K562 (cell line): Measurements from ENCODE around the gene PTPRR. TPM values are rescaled to one million over a fixed set of nuclear protein-coding genes. Genes with fewer than 3 reads are reported as not detected.

Source experiments
- ATAC-seq: fragments of 200-7000 bp; cut with Tn5 transposase; 3 replicates; pipeline ENCODE4 v1.9.1; 2020; ENCODE audit warnings: moderate library complexity
- BruUV-seq: library from RNA; stranded (reverse); fragments of 400-500 nt; replicated peaks from 2 replicates; lab custom pipeline; 2021; lab: Mats Ljungman, UMichigan
- CTCF ChIA-PET: fragments of 300-600 bp; formaldehyde crosslinking; extraction: SDS; loops from one replicate; lab custom pipeline; 2021; ENCODE audit warnings: low intra/inter-chr PET ratio; lab: Yijun Ruan, JAX
- POLR2A ChIA-PET: fragments of 300-600, 350-650 bp; sonication (Branson Sonifier 250); formaldehyde crosslinking; extraction: SDS; loops from one replicate; lab custom pipeline; 2021; ENCODE audit warnings: antibody characterized with exemption, inconsistent platforms; lab: Yijun Ruan, JAX
- DNase-seq, 4 experiments: peaks; one replicate each; pipeline versions ENCODE4 v3.0.0 to v3.0.0-alpha.2; 2011 to 2018; ENCODE audit warnings: low spot score in 3 of 4, mixed read lengths in 3 of 4; ENCODE audit errors: extremely low read depth in 1 of 4
- FAIRE-seq: peaks from 2 replicates; lab custom pipeline; 2011; peaks lifted over from hg19 to GRCh38; lab: Jason Lieb, UNC
- H2AFZ ChIP-seq: 2 replicates; pipeline ENCODE4 v1.6.0; 2011; ENCODE audit warnings: low read depth, low read length, control low read depth, inconsistent platforms
- H3K27ac ChIP-seq: fragments of 200-600 bp; 3 replicates; pipeline ENCODE4 v1.8.0; 2011; ENCODE audit warnings: low read depth, mild to moderate bottlenecking, control low read depth, inconsistent platforms, low read length, moderate library complexity, mixed read lengths; ENCODE audit errors: extremely low read depth
- H3K27me3 ChIP-seq, 2 experiments: fragments of 300-600 bp in 1 of 2; 2 replicates in 1 of 2; 3 replicates in 1 of 2; pipeline versions ENCODE4 v1.6.0 to v1.8.0; 2011; ENCODE audit warnings: inconsistent platforms in 2 of 2, low read length in 2 of 2, mild to moderate bottlenecking in 1 of 2, mixed read lengths in 1 of 2, moderate library complexity in 1 of 2; ENCODE audit not compliant: control insufficient read depth in 2 of 2, insufficient read depth in 2 of 2
- H3K36me3 ChIP-seq: fragments of 300-600 bp; 3 replicates; pipeline ENCODE4 v1.8.0; 2011; ENCODE audit warnings: mild to moderate bottlenecking, low read length, inconsistent platforms; ENCODE audit not compliant: control insufficient read depth, insufficient read depth
- H3K4me1 ChIP-seq, 2 experiments: fragments of 200-600 bp in 1 of 2; replicated peaks in 1 of 2; 2 replicates in 1 of 2; 3 replicates in 1 of 2; pipeline versions ENCODE4 v1.5.1 to v1.8.0; 2011; ENCODE audit warnings: inconsistent platforms in 2 of 2, low read length in 2 of 2, mild to moderate bottlenecking in 1 of 2, mixed read lengths in 1 of 2, moderate library complexity in 1 of 2; ENCODE audit not compliant: control insufficient read depth in 2 of 2, insufficient read depth in 2 of 2
- H3K4me2 ChIP-seq: 2 replicates; pipeline ENCODE4 v1.6.1; 2011; ENCODE audit warnings: low read length, control low read depth, inconsistent platforms, mixed read lengths; ENCODE audit not compliant: insufficient read depth
- H3K4me3 ChIP-seq: fragments of 200-600 bp; sonication (generic), shearing (Covaris generic); 2 replicates; pipeline ENCODE4 v1.5.1; 2016; ENCODE audit warnings: control low read depth, inconsistent platforms
- H3K79me2 ChIP-seq: fragments of 200-600 bp; 3 replicates; pipeline ENCODE4 v1.8.0; 2011; ENCODE audit warnings: low read length, inconsistent platforms; ENCODE audit not compliant: control insufficient read depth, insufficient read depth
- H3K9ac ChIP-seq, 2 experiments: 2 replicates each; pipeline versions ENCODE4 v1.6.0 to v1.6.1; 2011; ENCODE audit warnings: low read depth in 2 of 2, low read length in 2 of 2, control low read depth in 1 of 2, inconsistent platforms in 1 of 2, mild to moderate bottlenecking in 1 of 2, mixed read lengths in 1 of 2; ENCODE audit not compliant: insufficient read depth in 1 of 2
- H3K9me1 ChIP-seq: one replicate; pipeline ENCODE4 v1.6.0; 2011; ENCODE audit warnings: inconsistent platforms, mild to moderate bottlenecking, low read length, moderate library complexity; ENCODE audit not compliant: control insufficient read depth, insufficient read depth
- H3K9me3 ChIP-seq: replicated peaks from 2 replicates; pipeline ENCODE4 v1.5.1; 2011; ENCODE audit warnings: low read depth, low read length, inconsistent platforms; ENCODE audit not compliant: control insufficient read depth, insufficient read depth
- H4K20me1 ChIP-seq: replicated peaks from 2 replicates; pipeline ENCODE4 v1.6.1; 2011; ENCODE audit warnings: low read length, inconsistent platforms, mixed read lengths; ENCODE audit not compliant: control insufficient read depth, insufficient read depth
- ATF1 ChIP-seq, 2 experiments: fragments of 450-650 bp in 1 of 2; IDR thresholded peaks; 2 replicates each; pipeline ENCODE4 v1.6.1; 2016; ENCODE audit warnings: missing compliant biosample characterization in 1 of 2, missing genetic modification characterization in 1 of 2
- CAMTA2 ChIP-seq: fragments of 250-450 bp; sonication (Bioruptor Pico); conservative IDR thresholded peaks from 2 replicates; pipeline ENCODE4 v1.5.1; 2022
- FOXJ3 ChIP-seq: sonication (generic); formaldehyde crosslinking; IDR thresholded peaks from 2 replicates; pipeline ENCODE4 v1.4.0; 2020; ENCODE audit warnings: mild to moderate bottlenecking, missing genetic modification reagents
- MCM7 ChIP-seq, 2 experiments: fragments of 450-650 bp; IDR thresholded peaks; 2 replicates each; pipeline ENCODE4 v1.6.1; 2016 to 2018
- NFE2 ChIP-seq: IDR thresholded peaks from 2 replicates; pipeline ENCODE4 v1.6.1; 2014; ENCODE audit warnings: antibody characterized with exemption, low read depth
- RFX7 ChIP-seq: fragments of 250-450 bp; sonication (Bioruptor Pico); IDR thresholded peaks from 2 replicates; pipeline ENCODE4 v1.5.1; 2021; ENCODE audit warnings: mild to moderate bottlenecking
- TFE3 ChIP-seq: fragments of 450-650 bp; formaldehyde crosslinking; IDR thresholded peaks from 2 replicates; pipeline ENCODE4 v1.4.0; 2020; ENCODE audit warnings: mild to moderate bottlenecking, mixed read lengths
- ZNF175 ChIP-seq: fragments of 200-800 bp; sonication (Bioruptor generic); IDR thresholded peaks from 2 replicates; pipeline ENCODE4 v1.6.1; 2016; ENCODE audit warnings: low read depth, mild to moderate bottlenecking, missing genetic modification characterization, missing compliant biosample characterization
- ZNF79 ChIP-seq: fragments of 250-450 bp; sonication (Bioruptor Pico); IDR thresholded peaks from 2 replicates; pipeline ENCODE4 v1.4.0; 2020; ENCODE audit warnings: low read depth, mild to moderate bottlenecking, moderate library complexity
- WGBS: fragments of 100-300 bp; shearing (Covaris generic); methylation state at CpG from one replicate; pipeline ENCODE4 v1.1.6; 2016; ENCODE audit warnings: low coverage, mixed read lengths; ENCODE audit not compliant: insufficient coverage; ENCODE audit errors: missing lambda C conversion rate; 5-methylcytosine and 5-hydroxymethylcytosine counted together
- in situ Hi-C: fragments of 300-500 bp; cut with MboI; formaldehyde crosslinking; loops from 4 replicates; pipeline ENCODE4 v1.15.0; 2018; ENCODE audit warnings: inconsistent platforms, mixed read lengths
- intact Hi-C: fragments of 100-400 bp; cut with micrococcal nuclease; formaldehyde crosslinking; loops from 2 replicates; pipeline ENCODE4 v1.14.2; 2022
- polyA plus RNA-seq, 8 experiments: library from polyadenylated mRNA; depleted of rRNA in 4 of 8; stranded (reverse) in 5 of 8; unstranded in 3 of 8; fragments of >200 nt; fragmentation: Nextera tagmentation in 2 of 8; fragmentation: Illumina TruSeq in 1 of 8; extraction: Ambion mirVana in 2 of 8; extraction: Trizol in 1 of 8; gene quantifications; 2 replicates each; pipeline versions ENCODE4 v1.2.1 to v1.2.3, GENCODE V29; 2011 to 2014; ENCODE audit warnings: inconsistent platforms in 1 of 8, missing spikeins in 1 of 8
- total RNA-seq, 7 experiments: library from RNA; depleted of rRNA in 6 of 7; stranded (reverse); fragments of >200 nt in 6 of 7; fragmentation: Illumina TruSeq in 2 of 7; extraction: Trizol in 2 of 7; gene quantifications; 2 replicates each; pipeline versions ENCODE4 v1.2.1 to v1.2.3, GENCODE V29; 2011 to 2021; ENCODE audit warnings: low replicate concordance in 1 of 7
- TF ChIP-seq, protein P1 (sequence below), 2 experiments: fragments of 450-650 bp; IDR thresholded peaks; 2 replicates each; pipeline ENCODE4 v1.6.1; 2018; ENCODE audit warnings: mild to moderate bottlenecking in 2 of 2, low read depth in 1 of 2; ENCODE audit not compliant: partially characterized antibody in 2 of 2
- TF ChIP-seq, protein P2 (sequence below), 2 experiments: fragments of 450-650 bp in 1 of 2; IDR thresholded peaks; 2 replicates each; pipeline ENCODE4 v1.6.1; 2011 to 2017; ENCODE audit warnings: low read depth in 2 of 2, antibody characterized with exemption in 1 of 2, borderline replicate concordance in 1 of 2, low read length in 1 of 2, mild to moderate bottlenecking in 1 of 2, mixed read lengths in 1 of 2; ENCODE audit not compliant: control insufficient read depth in 1 of 2

The PTPRR gene
- total and polyA plus RNA-seq, 9 of the 15 experiments (the other 6 are each of a cell fraction or from before 2014, with no cell fraction given), result 6.6 to 41.7 (median 12.3) TPM

GRCh38 chr12:70784042-70784668 lies 136.4 kb downstream of the PTPRR start (continued):
- no peak for TF ChIP-seq ZNF175

GRCh38 chr12:70783455-70783854 lies 137.1 kb downstream of the PTPRR start:
- Histone ChIP-seq H3K27ac (no peak overlapping the region), H3K4me2 (no peak overlapping the region), H4K20me1 (no peaks in the 10 kb centered on the region), H3K9me1 (no peaks in the 10 kb centered on the region), H3K4me3 (no peak overlapping the region), H3K27me3 (peaks cover 0 to 5% of the 10 kb centered on the region in 2 experiments; a peak in 1 of 5 replicates), H3K4me1 (peaks cover 0 to 7% of the 10 kb centered on the region in 2 experiments; a peak in 1 of 5 replicates), H3K9ac (no peak overlapping the region), H3K79me2 (no peaks in the 10 kb centered on the region), H2AFZ (no peak overlapping the region), H3K9me3 (no peaks in the 10 kb centered on the region), H3K36me3 (no peaks in the 10 kb centered on the region)
- intact Hi-C loops, result no loop called here
- FAIRE-seq (no peak), ATAC-seq (no peak), DNase-seq (no peak)
- BruUV-seq, result no TSS peak
- CTCF ChIA-PET, result no interaction called here
- in situ Hi-C loops, result no loop called here
- POLR2A ChIA-PET, result interaction anchor here (0.6 kb wide), 1 partner anchor 684 kb away, joined by 4 read pairs; no protein-coding TSS in a partner anchor
- WGBS, result 7% methylated on average over 2 of the region's 2 CpGs
- TF ChIP-seq RFX7 (CRISPR knock-in tag) (no peak), CAMTA2 (CRISPR knock-in tag) (no peak), MCM7 (IDR thresholded peaks at IDR 0.05) (no peak), FOXJ3 (CRISPR knock-in tag) (no peak), ZNF79 (CRISPR knock-in tag) (no peak), NFE2 (no peak), ZNF175 (no peak), ATF1 (CRISPR knock-in tag; IDR thresholded peaks at IDR 0.05) (no peak), ATF1 (tag; IDR thresholded peaks at IDR 0.05) (no peak), TFE3 (CRISPR knock-in tag) (no peak)
- TF ChIP-seq, protein P1, sequence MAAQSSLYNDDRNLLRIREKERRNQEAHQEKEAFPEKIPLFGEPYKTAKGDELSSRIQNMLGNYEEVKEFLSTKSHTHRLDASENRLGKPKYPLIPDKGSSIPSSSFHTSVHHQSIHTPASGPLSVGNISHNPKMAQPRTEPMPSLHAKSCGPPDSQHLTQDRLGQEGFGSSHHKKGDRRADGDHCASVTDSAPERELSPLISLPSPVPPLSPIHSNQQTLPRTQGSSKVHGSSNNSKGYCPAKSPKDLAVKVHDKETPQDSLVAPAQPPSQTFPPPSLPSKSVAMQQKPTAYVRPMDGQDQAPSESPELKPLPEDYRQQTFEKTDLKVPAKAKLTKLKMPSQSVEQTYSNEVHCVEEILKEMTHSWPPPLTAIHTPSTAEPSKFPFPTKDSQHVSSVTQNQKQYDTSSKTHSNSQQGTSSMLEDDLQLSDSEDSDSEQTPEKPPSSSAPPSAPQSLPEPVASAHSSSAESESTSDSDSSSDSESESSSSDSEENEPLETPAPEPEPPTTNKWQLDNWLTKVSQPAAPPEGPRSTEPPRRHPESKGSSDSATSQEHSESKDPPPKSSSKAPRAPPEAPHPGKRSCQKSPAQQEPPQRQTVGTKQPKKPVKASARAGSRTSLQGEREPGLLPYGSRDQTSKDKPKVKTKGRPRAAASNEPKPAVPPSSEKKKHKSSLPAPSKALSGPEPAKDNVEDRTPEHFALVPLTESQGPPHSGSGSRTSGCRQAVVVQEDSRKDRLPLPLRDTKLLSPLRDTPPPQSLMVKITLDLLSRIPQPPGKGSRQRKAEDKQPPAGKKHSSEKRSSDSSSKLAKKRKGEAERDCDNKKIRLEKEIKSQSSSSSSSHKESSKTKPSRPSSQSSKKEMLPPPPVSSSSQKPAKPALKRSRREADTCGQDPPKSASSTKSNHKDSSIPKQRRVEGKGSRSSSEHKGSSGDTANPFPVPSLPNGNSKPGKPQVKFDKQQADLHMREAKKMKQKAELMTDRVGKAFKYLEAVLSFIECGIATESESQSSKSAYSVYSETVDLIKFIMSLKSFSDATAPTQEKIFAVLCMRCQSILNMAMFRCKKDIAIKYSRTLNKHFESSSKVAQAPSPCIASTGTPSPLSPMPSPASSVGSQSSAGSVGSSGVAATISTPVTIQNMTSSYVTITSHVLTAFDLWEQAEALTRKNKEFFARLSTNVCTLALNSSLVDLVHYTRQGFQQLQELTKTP (IDR thresholded peaks at IDR 0.05; ENCODE audit: low read depth in 1 of 2, partially characterized antibody in 2 of 2), result no peak
- TF ChIP-seq, protein P2, sequence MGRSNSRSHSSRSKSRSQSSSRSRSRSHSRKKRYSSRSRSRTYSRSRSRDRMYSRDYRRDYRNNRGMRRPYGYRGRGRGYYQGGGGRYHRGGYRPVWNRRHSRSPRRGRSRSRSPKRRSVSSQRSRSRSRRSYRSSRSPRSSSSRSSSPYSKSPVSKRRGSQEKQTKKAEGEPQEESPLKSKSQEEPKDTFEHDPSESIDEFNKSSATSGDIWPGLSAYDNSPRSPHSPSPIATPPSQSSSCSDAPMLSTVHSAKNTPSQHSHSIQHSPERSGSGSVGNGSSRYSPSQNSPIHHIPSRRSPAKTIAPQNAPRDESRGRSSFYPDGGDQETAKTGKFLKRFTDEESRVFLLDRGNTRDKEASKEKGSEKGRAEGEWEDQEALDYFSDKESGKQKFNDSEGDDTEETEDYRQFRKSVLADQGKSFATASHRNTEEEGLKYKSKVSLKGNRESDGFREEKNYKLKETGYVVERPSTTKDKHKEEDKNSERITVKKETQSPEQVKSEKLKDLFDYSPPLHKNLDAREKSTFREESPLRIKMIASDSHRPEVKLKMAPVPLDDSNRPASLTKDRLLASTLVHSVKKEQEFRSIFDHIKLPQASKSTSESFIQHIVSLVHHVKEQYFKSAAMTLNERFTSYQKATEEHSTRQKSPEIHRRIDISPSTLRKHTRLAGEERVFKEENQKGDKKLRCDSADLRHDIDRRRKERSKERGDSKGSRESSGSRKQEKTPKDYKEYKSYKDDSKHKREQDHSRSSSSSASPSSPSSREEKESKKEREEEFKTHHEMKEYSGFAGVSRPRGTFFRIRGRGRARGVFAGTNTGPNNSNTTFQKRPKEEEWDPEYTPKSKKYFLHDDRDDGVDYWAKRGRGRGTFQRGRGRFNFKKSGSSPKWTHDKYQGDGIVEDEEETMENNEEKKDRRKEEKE (IDR thresholded peaks at IDR 0.05; ENCODE audit: borderline replicate concordance in 1 of 2, control insufficient read depth in 1 of 2, low read depth in 2 of 2, low read length in 1 of 2), result no peak
